ENCODE data around the gene LARGE1.

LARGE1 gene

DNA sequence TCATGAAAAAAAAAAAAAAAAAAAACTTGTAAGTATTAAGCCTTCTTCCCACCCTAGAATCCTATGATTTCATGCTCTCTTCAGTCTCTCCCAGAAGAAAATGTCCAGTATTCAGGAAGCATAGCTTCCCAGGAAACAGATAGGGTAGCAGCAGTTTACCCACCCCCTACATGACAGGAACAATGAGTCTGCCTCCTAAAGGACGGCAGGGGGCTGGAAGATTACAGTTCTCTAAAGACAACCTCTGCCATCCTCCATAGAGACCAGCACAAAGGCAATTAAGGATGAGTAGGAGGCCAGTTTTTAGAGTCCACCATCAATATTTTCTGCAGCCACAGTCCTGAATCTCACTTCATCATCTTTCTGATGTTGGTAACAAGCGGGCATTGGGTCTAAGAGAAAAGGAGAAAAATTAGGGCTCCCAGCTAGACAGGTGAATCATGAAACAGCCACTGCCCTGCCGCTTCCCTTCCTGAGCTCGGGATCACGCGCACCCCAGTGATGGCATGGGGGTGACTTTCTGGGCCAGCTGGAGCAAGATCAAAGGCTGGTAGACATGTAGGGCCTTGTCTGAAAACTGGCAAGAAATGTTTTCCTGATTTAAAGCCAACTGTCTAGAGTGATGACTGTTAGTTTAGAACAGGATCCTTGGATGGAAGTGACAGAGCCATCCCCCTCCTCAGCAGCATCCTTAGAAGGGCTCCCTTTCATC is 322.8 kb downstream of the LARGE1 start:
- Histone ChIP-seq H3K27me3 (ENCODE audit: insufficient read depth, poor library complexity, severe bottlenecking) (no peaks in the 10 kb centered on the region), H3K27ac (replicated peaks) (no peak overlapping the region), H3K4me3 (replicated peaks; ENCODE audit: insufficient read depth, low read length) (no peak overlapping the region)
- no peak for DNase-seq (ENCODE audit: low read depth in 1 of 2, low spot score in 1 of 2)
- no peak for TF ChIP-seq POLR2AphosphoS5 (IDR thresholded peaks at IDR 0.05; ENCODE audit: low read depth)
- TF ChIP-seq REST (IDR thresholded peaks at IDR 0.05; ENCODE audit: insufficient replicate concordance, low read depth), result no peak
- TF ChIP-seq CTCF (IDR thresholded peaks at IDR 0.05; ENCODE audit: insufficient read depth, low read length), result no peak
- TF ChIP-seq SPI1 (IDR thresholded peaks at IDR 0.05; ENCODE audit: borderline replicate concordance, low read depth), result no peak
- no peak for TF ChIP-seq GABPA (IDR thresholded peaks at IDR 0.05; ENCODE audit: low read depth)

DNA sequence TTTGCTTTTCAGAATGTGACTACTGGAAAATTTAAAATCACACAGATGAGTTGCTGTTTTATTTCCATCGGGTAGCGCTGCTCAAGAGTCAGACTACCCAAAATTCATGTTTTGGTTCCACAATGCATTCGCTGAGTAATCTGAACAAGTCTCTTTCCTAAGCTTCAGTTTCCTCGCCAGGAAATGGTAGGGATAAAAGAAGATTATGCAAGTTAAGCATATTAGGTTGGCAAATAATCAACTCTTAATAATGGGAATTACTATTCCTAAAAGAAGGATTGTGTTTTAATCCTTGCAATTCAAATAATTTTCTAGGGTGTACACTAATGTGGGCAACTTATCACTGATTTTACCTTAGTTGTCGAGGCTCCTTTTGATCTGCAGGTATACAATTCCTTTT is 326.5 kb downstream of the LARGE1 start:
- no peak overlapping the region for H3K4me3 ChIP-seq (replicated peaks; ENCODE audit: insufficient read depth, low read length)
- DNase-seq (ENCODE audit: low read depth in 1 of 2, low spot score in 1 of 2), result no peak
- TF ChIP-seq GABPA (IDR thresholded peaks at IDR 0.05; ENCODE audit: low read depth) (no peak), SPI1 (IDR thresholded peaks at IDR 0.05; ENCODE audit: borderline replicate concordance, low read depth) (no peak), REST (IDR thresholded peaks at IDR 0.05; ENCODE audit: insufficient replicate concordance, low read depth) (no peak), POLR2AphosphoS5 (IDR thresholded peaks at IDR 0.05; ENCODE audit: low read depth) (no peak), CTCF (IDR thresholded peaks at IDR 0.05; ENCODE audit: insufficient read depth, low read length) (no peak)
- no peaks in the 10 kb centered on the region for H3K27me3 ChIP-seq (ENCODE audit: insufficient read depth, poor library complexity, severe bottlenecking)
- H3K27ac ChIP-seq (replicated peaks), result no peak overlapping the region

DNA sequence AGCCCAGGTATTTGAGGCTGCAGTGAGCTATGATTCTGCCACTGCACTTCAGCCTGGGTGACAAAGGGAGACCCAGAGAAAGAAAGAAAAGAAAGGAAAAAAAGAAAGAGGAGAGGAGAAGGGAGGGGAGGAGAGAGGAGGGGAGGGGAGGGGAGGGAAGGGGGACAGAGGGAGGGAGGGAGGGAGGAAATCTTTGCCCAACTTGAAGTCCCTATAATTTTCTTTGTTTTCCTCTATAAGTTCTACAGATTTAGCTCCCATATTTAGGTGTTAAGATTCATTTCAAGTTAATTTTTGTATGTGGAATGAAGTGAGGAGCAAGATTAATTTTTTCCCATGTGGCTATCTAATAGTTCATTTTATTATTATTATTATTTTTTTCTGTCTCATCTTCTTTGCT is 328.3 kb downstream of the LARGE1 start:
- Histone ChIP-seq H3K4me3 (replicated peaks; ENCODE audit: insufficient read depth, low read length) (no peak overlapping the region), H3K27me3 (ENCODE audit: insufficient read depth, poor library complexity, severe bottlenecking) (no peaks in the 10 kb centered on the region), H3K27ac (replicated peaks) (no peak overlapping the region)
- no peak for TF ChIP-seq REST (IDR thresholded peaks at IDR 0.05; ENCODE audit: insufficient replicate concordance, low read depth)
- TF ChIP-seq CTCF (IDR thresholded peaks at IDR 0.05; ENCODE audit: insufficient read depth, low read length), result no peak
- no peak for TF ChIP-seq GABPA (IDR thresholded peaks at IDR 0.05; ENCODE audit: low read depth)
- TF ChIP-seq SPI1 (IDR thresholded peaks at IDR 0.05; ENCODE audit: borderline replicate concordance, low read depth), result no peak
- TF ChIP-seq POLR2AphosphoS5 (IDR thresholded peaks at IDR 0.05; ENCODE audit: low read depth), result no peak
- DNase-seq (ENCODE audit: low read depth in 1 of 2, low spot score in 1 of 2), result no peak
